Activated T-helper 1 cell treated with Interleukin-2 at 50 U/mL for 16 hours (primary cell): ENCODE data around the gene TP53BP2.
A peak's percentile ranks its signal among the peaks of the same experiment; 100 is the strongest.
"Not testable (repeated sequence)": the region's sequence is repeated elsewhere in the genome, so short reads cannot be mapped to it uniquely, and the experiment has no call there.

Experiments
- DNase-seq: peaks from one replicate; pipeline ENCODE4 v3.0.0-alpha.2; 2020; ENCODE audit warnings: low read depth

Gene TP53BP2

GRCh38 chr1:223845810-223846682, at the start of gene TP53BP2:
Gene TP53BP2 (minus strand): TSS chr1:223845947. CDS start chr1:223845680, 267 bp downstream.
- peak; percentile 85 for DNase-seq

GRCh38 chr1:223890494-223890893, 44.7 kb upstream of the TP53BP2 start:
- not testable (repeated sequence) for DNase-seq

- not testable (repeated sequence) for DNase-seq
Observed at GRCh38 chr1:223889319-223889718, 43.6 kb upstream of the TP53BP2 start.

- no peak for DNase-seq
Observed at GRCh38 chr1:223887747-223888418, 42.1 kb upstream of the TP53BP2 start.

- no peak for DNase-seq
Observed at GRCh38 chr1:223886516-223886921, 40.8 kb upstream of the TP53BP2 start.

GRCh38 chr1:223885614-223886013, 39.9 kb upstream of the TP53BP2 start:
- no peak for DNase-seq

- DNase-seq = no peak
Observed at GRCh38 chr1:223878598-223879325, 33.0 kb upstream of the TP53BP2 start.

GRCh38 chr1:223877804-223878203, 32.1 kb upstream of the TP53BP2 start:
- DNase-seq = no peak

GRCh38 chr1:223876590-223876989, 30.8 kb upstream of the TP53BP2 start:
- DNase-seq = no peak

- no peak for DNase-seq
Observed at GRCh38 chr1:223873044-223873443, 27.3 kb upstream of the TP53BP2 start.

GRCh38 chr1:223872308-223872901, 26.7 kb upstream of the TP53BP2 start:
- no peak for DNase-seq

GRCh38 chr1:223870617-223871574, 25.1 kb upstream of the TP53BP2 start:
- no peak for DNase-seq

- not testable (repeated sequence) for DNase-seq
Observed at GRCh38 chr1:223864599-223865368, 19.0 kb upstream of the TP53BP2 start.

- no peak for DNase-seq
Observed at GRCh38 chr1:223864084-223864483, 18.3 kb upstream of the TP53BP2 start.

GRCh38 chr1:223861904-223862303, 16.2 kb upstream of the TP53BP2 start:
- no peak for DNase-seq

GRCh38 chr1:223860051-223860622, 14.4 kb upstream of the TP53BP2 start:
- no peak for DNase-seq

GRCh38 chr1:223859058-223859457, 13.3 kb upstream of the TP53BP2 start:
- DNase-seq = no peak

GRCh38 chr1:223856386-223856785, 10.6 kb upstream of the TP53BP2 start:
- DNase-seq = no peak

GRCh38 chr1:223853748-223854147, 8.0 kb upstream of the TP53BP2 start:
- DNase-seq = no peak

- DNase-seq = no peak
Observed at GRCh38 chr1:223853275-223853674, 7.5 kb upstream of the TP53BP2 start.
